ENCODE results near the gene TMCC3. TPM values are rescaled to one million over a fixed set of nuclear protein-coding genes. Genes with fewer than 3 reads are reported as not detected.

TMCC3 gene
- total and polyA plus RNA-seq, 4 donors: 24.0 to 46.1 (median 31.3) TPM

GRCh38 chr12:94586589-94587259 lies 63.6 kb downstream of the TMCC3 start:
- peak overlapping the region; percentile 43 for H3K27ac ChIP-seq (ENCODE audit: low read depth, low read length)
- H3K4me1 ChIP-seq (ENCODE audit: control insufficient read depth, insufficient read depth, low read length): peaks cover 15% of the 10 kb centered on the region

DNA sequence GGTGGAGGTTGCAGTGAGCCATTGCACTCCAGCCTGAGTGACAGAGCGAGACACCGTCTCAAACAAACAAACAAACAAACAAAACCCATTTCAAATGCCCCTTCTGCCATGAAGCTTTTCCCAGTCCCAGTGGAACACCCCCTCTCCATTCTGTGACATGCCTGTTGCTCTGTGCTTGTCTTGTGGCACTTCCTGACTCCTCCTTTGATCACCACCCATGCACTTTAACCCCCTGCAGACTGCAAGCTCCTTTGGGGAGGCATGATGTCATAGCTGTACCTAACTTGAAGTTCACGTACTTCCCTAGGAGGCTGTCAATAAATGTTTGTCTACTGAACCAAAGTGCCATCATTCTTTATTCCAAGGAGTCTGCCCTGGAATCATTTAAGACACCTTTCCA lies 64.7 kb downstream of the TMCC3 start:
- WGBS (ENCODE audit: insufficient coverage): 92% methylated on average over 2 of the region's 3 CpGs

More at GRCh38 chr12:94586589-94587259, 63.6 kb downstream of the TMCC3 start:
- WGBS (ENCODE audit: insufficient coverage): 46% methylated on average over 3 of the region's 8 CpGs
- Histone ChIP-seq H3K36me3 (ENCODE audit: control insufficient read depth, insufficient read depth, low read length) (peaks cover 1% of the 10 kb centered on the region), H3K27me3 (ENCODE audit: control insufficient read depth, insufficient read depth, low read length) (no peaks in the 10 kb centered on the region), H3K9me3 (ENCODE audit: control insufficient read depth, insufficient read depth, low read length) (no peaks in the 10 kb centered on the region), H3K4me3 (ENCODE audit: low read depth, low read length) (no peak overlapping the region)
- DNase-seq (ENCODE audit: low read depth in 4 of 6, low spot score in 6 of 6): no peak

DNA sequence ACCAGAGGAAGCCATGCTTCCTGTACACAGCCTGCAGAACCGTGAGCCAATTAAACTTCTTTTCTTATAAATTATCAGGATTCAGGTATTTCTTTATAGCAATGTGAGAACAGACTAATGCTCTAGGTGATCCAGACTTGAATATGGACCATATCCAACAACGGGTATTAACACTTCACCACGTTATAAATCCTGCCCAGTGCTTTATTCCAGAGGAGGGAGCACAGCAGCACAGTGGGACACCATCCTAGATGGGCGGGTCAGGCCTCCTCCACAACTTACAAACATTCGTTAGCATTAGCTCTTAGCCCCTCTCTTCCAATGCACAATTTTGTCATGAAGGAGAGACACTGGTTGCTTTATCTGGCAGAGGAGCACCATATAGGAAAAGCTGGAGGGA lies 66.0 kb downstream of the TMCC3 start:
- 39% methylated on average over 2 of the region's 5 CpGs for WGBS (ENCODE audit: insufficient coverage)
- Histone ChIP-seq H3K27ac (ENCODE audit: low read depth, low read length) (no peak overlapping the region), H3K36me3 (ENCODE audit: control insufficient read depth, insufficient read depth, low read length) (peaks cover 4% of the 10 kb centered on the region), H3K4me1 (ENCODE audit: control insufficient read depth, insufficient read depth, low read length) (peaks cover 9% of the 10 kb centered on the region), H3K4me3 (ENCODE audit: low read depth, low read length) (no peak overlapping the region), H3K9me3 (ENCODE audit: control insufficient read depth, insufficient read depth, low read length) (no peaks in the 10 kb centered on the region), H3K27me3 (ENCODE audit: control insufficient read depth, insufficient read depth, low read length) (no peaks in the 10 kb centered on the region)
- no peak for DNase-seq (ENCODE audit: low read depth in 4 of 6, low spot score in 6 of 6)

More for the DNA sequence above, 64.7 kb downstream of the TMCC3 start:
- Histone ChIP-seq H3K9me3 (ENCODE audit: control insufficient read depth, insufficient read depth, low read length) (no peaks in the 10 kb centered on the region), H3K4me1 (ENCODE audit: control insufficient read depth, insufficient read depth, low read length) (peaks cover 12% of the 10 kb centered on the region), H3K4me3 (ENCODE audit: low read depth, low read length) (no peak overlapping the region), H3K36me3 (ENCODE audit: control insufficient read depth, insufficient read depth, low read length) (peaks cover 4% of the 10 kb centered on the region), H3K27me3 (ENCODE audit: control insufficient read depth, insufficient read depth, low read length) (no peaks in the 10 kb centered on the region), H3K27ac (ENCODE audit: low read depth, low read length) (no peak overlapping the region)
- no peak for DNase-seq (ENCODE audit: low read depth in 4 of 6, low spot score in 6 of 6)

GRCh38 chr12:94582591-94582990 lies 67.8 kb downstream of the TMCC3 start:
- 100% methylated on average over 1 of the region's 5 CpGs for WGBS (ENCODE audit: insufficient coverage)
- DNase-seq (ENCODE audit: low read depth in 4 of 6, low spot score in 6 of 6): no peak
- H3K27me3 ChIP-seq (ENCODE audit: control insufficient read depth, insufficient read depth, low read length): no peaks in the 10 kb centered on the region

DNA sequence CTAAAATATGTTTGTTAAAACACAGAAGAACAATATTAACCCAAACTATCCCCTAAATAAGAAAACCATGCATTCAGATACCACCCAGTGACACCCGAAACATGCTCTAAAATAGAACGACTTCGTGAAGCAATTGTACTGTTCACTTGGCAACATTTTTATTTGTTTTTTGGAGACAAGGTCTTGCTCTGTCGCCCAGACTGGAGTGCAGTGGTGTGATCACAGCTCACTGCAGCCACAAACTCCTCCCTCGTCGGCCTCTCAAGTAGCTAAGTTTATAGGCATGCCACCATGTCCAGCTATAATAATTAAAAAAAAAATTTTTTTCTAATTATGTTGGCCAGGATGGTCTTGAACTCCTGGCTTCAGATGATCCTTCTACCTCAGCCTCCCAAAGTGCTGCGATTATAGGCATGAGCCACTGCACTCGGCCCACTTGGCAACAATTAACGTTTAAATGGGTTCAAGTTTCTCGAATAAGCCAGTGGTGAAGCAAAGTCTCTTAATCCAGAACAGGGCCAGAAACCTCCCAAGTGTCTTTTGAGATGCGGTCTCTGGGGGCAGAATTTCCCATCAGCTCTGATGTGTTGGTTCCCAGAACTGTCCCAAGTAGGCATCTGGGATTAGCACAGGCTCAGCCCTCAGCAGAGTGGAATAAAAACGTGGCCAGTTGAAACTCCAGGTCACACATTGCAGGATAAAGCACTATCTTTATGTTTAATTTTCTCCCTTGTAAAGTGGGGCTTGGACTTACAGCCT lies 74.5 kb downstream of the TMCC3 start:
- WGBS (ENCODE audit: insufficient coverage): 78% methylated on average over 8 of the region's 12 CpGs
- Histone ChIP-seq H3K36me3 (ENCODE audit: control insufficient read depth, insufficient read depth, low read length) (peaks cover 12% of the 10 kb centered on the region), H3K27ac (ENCODE audit: low read depth, low read length) (no peak overlapping the region)

More at GRCh38 chr12:94582591-94582990, 67.8 kb downstream of the TMCC3 start:
- Histone ChIP-seq H3K36me3 (ENCODE audit: control insufficient read depth, insufficient read depth, low read length) (peaks cover 6% of the 10 kb centered on the region), H3K4me1 (ENCODE audit: control insufficient read depth, insufficient read depth, low read length) (no peaks in the 10 kb centered on the region), H3K4me3 (ENCODE audit: low read depth, low read length) (no peak overlapping the region), H3K9me3 (ENCODE audit: control insufficient read depth, insufficient read depth, low read length) (no peaks in the 10 kb centered on the region), H3K27ac (ENCODE audit: low read depth, low read length) (no peak overlapping the region)

DNA sequence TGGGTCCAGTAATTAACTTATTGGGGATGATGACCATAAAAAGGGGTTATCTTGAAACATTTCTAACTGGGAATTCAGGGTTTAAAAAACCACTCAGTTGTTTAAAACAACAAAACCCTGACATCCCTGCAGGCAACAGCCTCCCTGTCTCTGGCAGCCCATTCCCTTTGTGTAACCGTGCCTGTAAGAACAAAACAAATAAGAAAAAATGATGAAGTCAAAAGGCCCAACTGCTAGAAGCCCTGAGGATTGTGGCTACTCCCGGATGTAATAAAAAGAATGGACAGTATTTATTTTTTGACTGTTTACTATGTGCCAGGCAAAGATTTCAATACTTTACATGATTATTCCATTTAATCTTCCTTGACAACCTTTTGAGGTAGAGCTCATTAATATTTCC lies 75.3 kb downstream of the TMCC3 start:
- Histone ChIP-seq H3K27ac (ENCODE audit: low read depth, low read length) (no peak overlapping the region), H3K27me3 (ENCODE audit: control insufficient read depth, insufficient read depth, low read length) (no peaks in the 10 kb centered on the region), H3K36me3 (ENCODE audit: control insufficient read depth, insufficient read depth, low read length) (peaks cover 14% of the 10 kb centered on the region), H3K4me1 (ENCODE audit: control insufficient read depth, insufficient read depth, low read length) (peaks cover 4% of the 10 kb centered on the region), H3K9me3 (ENCODE audit: control insufficient read depth, insufficient read depth, low read length) (no peaks in the 10 kb centered on the region), H3K4me3 (ENCODE audit: low read depth, low read length) (no peak overlapping the region)
- DNase-seq (ENCODE audit: low read depth in 4 of 6, low spot score in 6 of 6): no peak
- no CpG with 5 or more reads among the region's 2 CpGs for WGBS (ENCODE audit: insufficient coverage)

More for the DNA sequence above, 74.5 kb downstream of the TMCC3 start:
- H3K4me1 ChIP-seq (ENCODE audit: control insufficient read depth, insufficient read depth, low read length): peaks cover 4% of the 10 kb centered on the region
- H3K9me3 ChIP-seq (ENCODE audit: control insufficient read depth, insufficient read depth, low read length): no peaks in the 10 kb centered on the region
- H3K4me3 ChIP-seq (ENCODE audit: low read depth, low read length): no peak overlapping the region
- DNase-seq (ENCODE audit: low read depth in 4 of 6, low spot score in 6 of 6): no peak
- H3K27me3 ChIP-seq (ENCODE audit: control insufficient read depth, insufficient read depth, low read length): no peaks in the 10 kb centered on the region

GRCh38 chr12:94571556-94571955 lies 78.8 kb downstream of the TMCC3 start:
- Histone ChIP-seq H3K27ac (ENCODE audit: low read depth, low read length) (no peak overlapping the region), H3K4me1 (ENCODE audit: control insufficient read depth, insufficient read depth, low read length) (peaks cover 4% of the 10 kb centered on the region), H3K9me3 (ENCODE audit: control insufficient read depth, insufficient read depth, low read length) (no peaks in the 10 kb centered on the region), H3K4me3 (ENCODE audit: low read depth, low read length) (no peak overlapping the region), H3K27me3 (ENCODE audit: control insufficient read depth, insufficient read depth, low read length) (no peaks in the 10 kb centered on the region), H3K36me3 (ENCODE audit: control insufficient read depth, insufficient read depth, low read length) (peaks cover 7% of the 10 kb centered on the region)
- peak in 1 of 6 donors; percentile 55 for DNase-seq (ENCODE audit: low read depth in 4 of 6, low spot score in 6 of 6)
- WGBS (ENCODE audit: insufficient coverage): 67% methylated on average over 11 of the region's 12 CpGs

- peaks cover 15% of the 10 kb centered on the region for H3K4me1 ChIP-seq (ENCODE audit: control insufficient read depth, insufficient read depth, low read length)
- no peak for DNase-seq (ENCODE audit: low read depth in 4 of 6, low spot score in 6 of 6)
- peaks cover 7% of the 10 kb centered on the region for H3K36me3 ChIP-seq (ENCODE audit: control insufficient read depth, insufficient read depth, low read length)
- H3K27ac ChIP-seq (ENCODE audit: low read depth, low read length): no peak overlapping the region
- WGBS (ENCODE audit: insufficient coverage): 95% methylated on average over 6 of the region's 7 CpGs
- H3K4me3 ChIP-seq (ENCODE audit: low read depth, low read length): no peak overlapping the region
- no peaks in the 10 kb centered on the region for H3K9me3 ChIP-seq (ENCODE audit: control insufficient read depth, insufficient read depth, low read length)
- H3K27me3 ChIP-seq (ENCODE audit: control insufficient read depth, insufficient read depth, low read length): no peaks in the 10 kb centered on the region
Observed at GRCh38 chr12:94570161-94570560, 80.2 kb downstream of the TMCC3 start.

GRCh38 chr12:94567761-94568160 lies 82.6 kb downstream of the TMCC3 start:
- 68% methylated on average over 4 of the region's 6 CpGs for WGBS (ENCODE audit: insufficient coverage)
- Histone ChIP-seq H3K27me3 (ENCODE audit: control insufficient read depth, insufficient read depth, low read length) (no peaks in the 10 kb centered on the region), H3K4me1 (ENCODE audit: control insufficient read depth, insufficient read depth, low read length) (peaks cover 16% of the 10 kb centered on the region), H3K9me3 (ENCODE audit: control insufficient read depth, insufficient read depth, low read length) (no peaks in the 10 kb centered on the region), H3K36me3 (ENCODE audit: control insufficient read depth, insufficient read depth, low read length) (peaks cover 5% of the 10 kb centered on the region), H3K4me3 (ENCODE audit: low read depth, low read length) (no peak overlapping the region), H3K27ac (ENCODE audit: low read depth, low read length) (no peak overlapping the region)
- DNase-seq (ENCODE audit: low read depth in 4 of 6, low spot score in 6 of 6): peak in 1 of 6 donors; percentile 70
